HG02852 (cell line): ENCODE data around the gene TSN.
"Not testable (repeated sequence)": the region's sequence is repeated elsewhere in the genome, so short reads cannot be mapped to it uniquely, and the experiment has no call there.

Source experiments
- ATAC-seq: cut with Tn5 transposase; IDR thresholded peaks from one replicate; pipeline ENCODE4 v1.9.1; 2021; ENCODE audit warnings: mild to moderate bottlenecking, moderate library complexity; ENCODE audit not compliant: unreplicated experiment

The TSN gene

DNA sequence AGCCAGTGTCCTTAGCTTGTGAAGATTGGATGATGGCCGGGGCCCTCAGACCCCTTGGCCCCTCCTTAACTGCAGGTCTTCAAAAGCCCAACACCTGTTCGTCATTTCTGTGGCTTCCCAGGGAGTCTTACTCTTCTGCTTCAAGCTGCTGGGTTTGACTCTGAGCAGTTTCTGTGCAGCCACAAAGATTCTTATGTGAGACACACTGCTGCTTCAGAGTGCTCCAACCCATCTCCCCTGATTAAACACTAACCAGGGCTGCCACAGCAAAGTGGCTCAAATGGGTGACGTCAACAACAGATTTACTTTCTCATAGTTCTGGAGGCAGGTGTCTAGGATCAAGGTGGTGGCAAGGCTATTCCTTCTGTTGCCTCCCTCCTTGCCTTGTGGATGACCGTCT lies 40.8 kb downstream of the TSN start:
- no peak for ATAC-seq

DNA sequence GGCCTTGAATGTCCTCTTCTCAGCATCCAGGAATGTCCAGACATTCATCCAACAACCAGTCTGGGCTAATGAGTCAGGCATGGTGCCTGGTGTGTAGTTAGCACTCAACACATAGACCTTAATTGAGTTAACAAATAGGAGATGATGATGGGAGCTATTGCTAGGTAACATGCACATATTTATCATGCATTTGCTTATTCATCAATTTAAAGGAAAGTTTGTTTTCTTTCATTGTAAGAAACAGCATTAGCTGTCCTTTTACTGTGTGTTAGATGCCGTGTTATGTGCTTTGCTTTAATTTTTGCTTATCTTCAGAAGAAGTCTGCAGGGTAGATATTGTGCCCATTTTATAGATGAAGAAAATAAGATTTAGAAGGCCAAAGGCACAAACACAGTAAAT lies 43.2 kb downstream of the TSN start:
- ATAC-seq = no peak

DNA sequence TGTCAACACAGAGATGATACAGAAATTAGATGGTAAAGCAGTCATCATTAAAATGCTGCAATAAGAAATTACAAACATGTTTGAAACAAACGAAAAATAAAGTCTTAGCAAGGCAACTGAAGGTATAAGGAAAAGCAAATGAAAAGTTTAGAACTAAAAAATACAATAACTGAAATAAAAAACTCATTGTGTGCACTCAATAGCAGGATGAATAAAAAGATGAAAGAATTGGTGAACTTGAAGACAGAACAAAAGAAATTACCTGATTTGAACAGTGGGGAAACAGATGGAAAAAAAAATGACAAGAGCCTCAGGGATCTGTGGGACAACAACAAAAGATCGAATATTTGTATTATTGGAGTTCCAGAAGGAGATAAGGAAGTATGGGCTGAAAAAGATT lies 46.5 kb downstream of the TSN start:
- ATAC-seq = no peak

DNA sequence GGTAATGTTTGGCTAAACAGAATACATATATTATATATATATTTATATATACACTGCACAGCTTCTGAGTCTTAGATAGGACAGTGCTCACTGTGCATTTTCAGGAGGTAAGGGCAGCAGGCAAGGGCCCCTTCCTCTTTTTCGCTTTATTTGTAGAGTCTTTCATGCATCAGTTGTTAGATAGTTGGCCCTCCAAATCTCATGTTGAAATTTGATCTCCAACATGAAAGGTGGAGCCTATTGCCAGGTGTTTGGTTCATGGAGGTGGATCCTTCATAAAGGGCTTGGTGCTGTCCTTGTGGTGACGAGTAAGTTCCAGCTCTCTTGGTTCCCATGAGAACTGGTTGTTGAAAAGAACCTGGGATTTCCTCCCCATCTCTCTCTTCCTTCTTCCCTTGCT lies 48.1 kb downstream of the TSN start:
- ATAC-seq = no peak

DNA sequence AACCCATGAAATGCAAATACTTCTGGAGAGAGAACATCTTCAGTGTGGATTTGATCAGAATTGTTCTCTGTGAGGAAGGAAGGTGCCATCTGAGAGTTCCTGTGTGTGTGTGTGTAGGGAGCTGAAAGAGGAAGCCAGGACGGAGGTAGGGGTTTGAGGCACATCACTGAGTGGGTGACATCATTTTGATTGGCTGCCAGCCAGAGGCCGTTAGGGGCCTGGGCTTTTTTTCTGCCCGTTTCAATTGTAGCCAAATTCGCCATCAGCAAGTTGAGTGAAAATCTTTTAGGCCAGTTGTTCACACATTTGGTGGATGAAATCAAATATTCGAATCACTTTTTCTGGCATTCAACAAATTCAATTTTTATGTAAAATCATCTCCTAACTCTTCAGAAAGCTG lies 48.9 kb downstream of the TSN start:
- peak; percentile 57 for ATAC-seq

DNA sequence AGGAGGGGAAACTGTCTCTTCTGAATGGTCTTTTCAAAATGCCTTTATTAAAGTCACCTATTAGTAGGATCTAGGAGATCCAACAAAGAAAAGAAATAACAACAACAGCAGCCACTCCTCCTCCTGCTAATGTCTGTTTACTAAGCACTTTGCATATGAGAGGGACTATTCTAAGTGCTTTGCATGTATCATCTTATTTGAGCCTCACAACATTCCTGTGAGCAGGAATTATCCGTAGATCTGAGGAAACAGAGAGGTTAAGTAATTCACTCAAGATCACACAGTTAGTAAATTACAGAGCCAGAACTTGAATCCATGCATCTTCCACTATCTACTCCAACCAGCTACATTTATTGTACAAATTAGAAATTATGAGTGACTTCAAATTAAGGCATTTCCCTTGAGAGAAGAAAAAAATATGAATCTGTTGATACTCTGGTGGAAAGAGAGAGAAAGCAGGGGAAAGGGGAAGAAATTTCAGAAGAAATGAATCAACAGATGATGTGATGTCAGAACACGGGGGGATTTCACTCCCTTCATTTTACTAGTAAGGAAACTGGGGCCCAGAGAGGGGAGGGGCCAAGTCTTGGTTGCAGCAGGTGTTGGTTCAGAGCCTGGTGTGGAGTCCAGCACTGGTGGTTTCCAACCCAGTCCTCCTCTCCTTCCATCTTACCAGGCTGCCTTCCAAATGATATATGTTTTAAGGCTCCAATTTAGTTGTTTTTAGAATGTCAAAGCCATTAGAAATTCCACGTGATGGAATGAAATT lies 49.7 kb downstream of the TSN start:
- ATAC-seq = peak; percentile 49

DNA sequence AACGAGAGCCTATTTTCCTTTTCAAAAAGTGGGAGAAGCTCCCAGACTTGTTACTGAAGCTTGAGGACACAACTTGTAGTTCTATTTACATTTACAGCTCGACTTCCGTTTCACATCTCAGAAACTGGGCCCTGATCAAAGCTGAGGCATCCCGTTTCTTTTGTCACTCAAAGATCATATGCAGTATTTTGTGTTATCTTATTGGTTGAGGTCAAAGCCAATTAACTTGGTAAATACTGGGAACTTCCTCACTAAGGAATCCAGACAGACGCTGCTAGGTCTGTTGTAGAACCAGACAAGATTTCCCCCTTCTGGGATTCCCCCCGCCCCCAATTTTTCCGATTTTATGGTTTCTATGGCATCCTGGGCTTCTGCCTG lies 50.3 kb downstream of the TSN start:
- ATAC-seq = no peak

DNA sequence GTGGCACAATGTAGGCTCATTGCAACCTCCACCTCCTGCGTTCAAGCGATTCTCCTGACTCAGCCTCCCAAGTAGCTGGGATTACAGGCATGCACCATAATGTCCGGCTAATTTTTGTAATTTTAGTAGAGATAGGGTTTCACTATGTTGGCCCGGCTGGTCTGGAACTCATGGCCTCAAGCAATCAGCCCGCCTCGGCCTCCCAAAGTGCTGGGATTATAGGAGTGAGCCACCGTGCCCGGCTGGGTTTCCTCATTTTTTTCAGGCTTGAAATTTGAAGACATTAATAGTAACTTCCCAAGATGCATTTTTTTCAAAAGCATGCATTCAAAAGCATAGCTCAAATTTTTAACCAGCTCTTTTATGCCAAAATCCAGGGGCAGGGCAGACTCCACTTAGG lies 52.3 kb downstream of the TSN start:
- not testable (repeated sequence) for ATAC-seq

DNA sequence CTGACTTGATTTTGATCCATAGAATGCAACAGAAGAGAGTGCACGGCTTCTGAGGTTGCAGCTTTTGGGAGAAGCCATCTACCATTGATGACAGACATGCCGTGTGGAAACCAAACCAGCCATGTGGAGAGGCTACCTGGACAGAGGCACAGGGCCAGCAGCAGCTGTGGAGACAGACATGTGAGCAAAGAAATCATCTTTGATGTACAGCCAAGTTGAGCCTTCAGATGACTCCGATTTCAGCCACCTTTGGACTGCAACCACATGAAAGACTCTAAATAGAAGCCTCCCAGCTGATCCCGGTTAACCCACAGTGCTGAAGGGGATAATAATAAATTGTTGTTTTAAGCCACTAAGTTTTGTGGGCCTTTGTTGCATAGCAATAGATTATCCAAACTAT lies 54.2 kb downstream of the TSN start:
- no peak for ATAC-seq

DNA sequence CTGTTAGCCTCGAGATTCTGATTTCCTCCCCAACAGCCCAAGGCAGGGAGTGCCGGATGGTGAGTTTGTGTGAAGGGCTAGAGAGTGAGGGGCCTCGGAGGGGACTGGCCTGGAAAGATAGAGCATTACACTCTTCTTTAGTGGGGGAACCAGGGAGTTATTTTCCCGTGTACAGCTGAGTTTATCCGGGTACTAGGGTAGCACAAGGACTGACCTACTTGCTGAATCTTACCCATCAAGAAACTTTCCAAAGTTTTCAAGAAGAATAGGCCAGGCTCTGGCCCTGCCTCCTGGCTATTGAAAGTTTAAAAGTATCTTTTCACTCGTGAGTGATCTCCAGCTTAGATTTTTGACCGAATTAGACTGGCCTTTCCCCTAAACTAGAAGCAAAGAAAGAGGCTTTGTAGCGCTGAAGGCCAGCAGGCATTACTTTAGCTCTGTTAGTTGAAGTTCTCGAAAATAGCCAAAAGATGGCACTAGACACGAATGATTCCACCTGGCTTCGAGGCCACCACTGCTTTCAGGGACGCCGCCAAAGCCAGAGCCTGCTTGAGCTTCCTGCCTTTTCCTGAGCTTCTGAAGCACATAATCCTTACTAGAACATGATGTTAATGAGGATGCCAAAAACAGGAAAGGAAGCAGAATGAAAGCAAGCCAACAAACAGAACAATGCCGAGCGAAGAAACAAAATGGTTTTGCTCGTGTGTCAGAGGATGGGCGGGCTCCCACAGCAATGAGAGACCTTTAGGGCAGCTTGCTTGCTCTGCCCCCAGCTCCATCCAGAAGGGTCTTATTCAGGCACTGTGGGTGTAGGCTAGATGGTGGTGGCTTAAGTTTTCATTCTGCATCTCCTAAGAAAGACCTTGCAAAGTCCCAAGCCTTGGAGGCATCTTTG lies 55.8 kb downstream of the TSN start:
- ATAC-seq = peak; percentile 83

DNA sequence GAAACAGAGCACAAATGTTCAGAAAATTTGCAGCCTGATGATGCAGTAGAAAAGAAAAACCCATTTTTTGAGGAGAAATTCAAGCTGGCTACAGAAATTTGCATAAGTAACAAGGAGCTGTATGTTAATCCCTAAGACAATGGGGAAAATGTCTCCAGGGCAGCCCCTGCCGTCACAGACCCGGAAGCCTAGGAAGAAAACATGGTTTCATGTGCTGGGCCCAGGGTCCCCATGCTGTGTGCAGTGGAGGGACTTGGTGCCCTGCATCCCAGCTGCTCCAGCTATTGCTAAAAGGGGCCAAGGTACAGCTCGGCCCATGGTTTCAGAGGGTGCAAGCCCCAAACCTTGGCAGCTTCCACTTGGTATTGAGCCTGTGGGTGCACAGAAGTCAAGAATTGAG lies 57.6 kb downstream of the TSN start:
- ATAC-seq = not testable (repeated sequence)

DNA sequence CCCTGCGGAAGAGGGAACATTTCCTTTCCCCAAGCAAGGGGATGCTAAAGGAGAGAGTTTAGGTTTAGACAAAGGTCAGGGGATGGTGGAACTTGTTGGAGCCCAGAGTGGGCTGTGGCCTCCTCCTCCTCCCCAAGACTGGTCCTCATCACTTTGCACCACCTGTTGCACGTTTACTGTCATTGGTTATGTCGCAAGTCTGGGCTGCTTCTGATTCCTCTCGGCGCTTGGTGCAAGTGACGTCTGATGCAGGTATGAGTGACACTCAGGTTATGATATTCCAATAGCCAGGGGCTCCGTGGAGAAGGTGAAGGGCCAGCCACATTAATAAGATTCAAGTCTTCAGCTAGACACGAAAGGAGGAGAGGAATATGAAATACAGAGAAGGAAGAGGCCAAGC lies 59.8 kb downstream of the TSN start:
- no peak for ATAC-seq

DNA sequence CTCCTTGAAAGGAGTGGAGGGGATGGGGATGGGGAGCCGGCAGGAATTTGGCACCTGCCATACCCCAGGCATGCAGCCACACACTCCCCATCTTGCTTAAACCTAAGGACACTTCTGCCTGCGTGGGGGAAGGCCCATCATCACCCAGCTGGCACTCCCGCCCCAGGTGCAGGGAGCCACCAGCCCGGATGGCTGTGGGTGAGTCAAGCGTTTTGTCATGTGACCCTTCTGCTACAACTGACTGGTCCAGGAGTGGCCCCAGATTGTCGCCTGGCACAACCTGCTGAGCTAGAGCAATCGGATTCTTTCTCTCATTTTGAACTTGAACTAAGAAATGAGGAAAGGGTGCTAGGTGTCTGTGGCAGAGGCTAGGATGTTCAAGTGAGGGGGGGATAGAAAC lies 61.3 kb downstream of the TSN start:
- no peak for ATAC-seq

DNA sequence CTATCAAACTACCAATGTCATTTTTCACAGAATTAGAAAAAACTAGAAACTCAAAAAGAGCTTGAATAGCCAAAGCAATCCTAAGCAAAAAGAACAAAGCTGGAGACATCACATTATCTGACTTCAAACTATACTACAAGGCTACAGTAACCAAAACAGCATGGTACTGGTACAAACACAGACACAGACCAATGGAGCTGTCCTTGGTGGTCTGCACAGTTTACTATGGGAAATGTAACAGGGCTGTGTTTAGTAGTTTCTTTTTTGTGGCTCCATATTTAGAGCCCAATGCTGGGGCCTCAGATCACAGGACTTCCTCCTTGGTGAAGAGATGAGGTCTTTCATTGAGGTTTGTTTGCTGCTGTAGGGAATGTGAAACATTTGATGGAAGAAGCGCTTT lies 61.9 kb downstream of the TSN start:
- not testable (repeated sequence) for ATAC-seq
